ENCODE data around the gene QSER1.

Gene QSER1

GRCh38 chr11:33017478-33017877, 124.9 kb downstream of the QSER1 start:
- no peak overlapping the region for H3K4me3 ChIP-seq (ENCODE audit: low read depth, low read length)
- in situ Hi-C loops (cut with HindIII; ENCODE audit: low sequenced_read_pairs): no loop called here

GRCh38 chr11:33017965-33018364, 125.4 kb downstream of the QSER1 start:
- in situ Hi-C loops (cut with HindIII; ENCODE audit: low sequenced_read_pairs): no loop called here
- no peak for DNase-seq (ENCODE audit: low read depth, low spot score)
- H3K4me3 ChIP-seq (ENCODE audit: low read depth, low read length): no peak overlapping the region
- no peak for TF ChIP-seq CTCF (IDR thresholded peaks at IDR 0.05; ENCODE audit: low read depth, low read length)

More at GRCh38 chr11:33017478-33017877, 124.9 kb downstream of the QSER1 start:
- no peak for DNase-seq (ENCODE audit: low read depth, low spot score)
- TF ChIP-seq CTCF (IDR thresholded peaks at IDR 0.05; ENCODE audit: low read depth, low read length): no peak

- in situ Hi-C loops (cut with HindIII; ENCODE audit: low sequenced_read_pairs): no loop called here
- no peak for TF ChIP-seq CTCF (IDR thresholded peaks at IDR 0.05; ENCODE audit: low read depth, low read length)
- no peak overlapping the region for H3K4me3 ChIP-seq (ENCODE audit: low read depth, low read length)
- no peak for DNase-seq (ENCODE audit: low read depth, low spot score)
Observed at GRCh38 chr11:33018840-33019239, 126.2 kb downstream of the QSER1 start.

GRCh38 chr11:33021501-33021900, 128.9 kb downstream of the QSER1 start:
- in situ Hi-C loops (cut with HindIII; ENCODE audit: low sequenced_read_pairs): no loop called here
- H3K4me3 ChIP-seq (ENCODE audit: low read depth, low read length): no peak overlapping the region
- DNase-seq (ENCODE audit: low read depth, low spot score): no peak
- TF ChIP-seq CTCF (IDR thresholded peaks at IDR 0.05; ENCODE audit: low read depth, low read length): no peak

- in situ Hi-C loops (cut with HindIII; ENCODE audit: low sequenced_read_pairs): no loop called here
- no peak overlapping the region for H3K4me3 ChIP-seq (ENCODE audit: low read depth, low read length)
- TF ChIP-seq CTCF (IDR thresholded peaks at IDR 0.05; ENCODE audit: low read depth, low read length): no peak
- no peak for DNase-seq (ENCODE audit: low read depth, low spot score)
Observed at GRCh38 chr11:33021937-33022336, 129.3 kb downstream of the QSER1 start.

GRCh38 chr11:33025339-33025722, 132.7 kb downstream of the QSER1 start:
- TF ChIP-seq CTCF (IDR thresholded peaks at IDR 0.05; ENCODE audit: low read depth, low read length): no peak
- DNase-seq (ENCODE audit: low read depth, low spot score): no peak
- in situ Hi-C loops (cut with HindIII; ENCODE audit: low sequenced_read_pairs): no loop called here

GRCh38 chr11:33027233-33027632, 134.6 kb downstream of the QSER1 start:
- no peak for TF ChIP-seq CTCF (IDR thresholded peaks at IDR 0.05; ENCODE audit: low read depth, low read length)
- in situ Hi-C loops (cut with HindIII; ENCODE audit: low sequenced_read_pairs): no loop called here
- DNase-seq (ENCODE audit: low read depth, low spot score): no peak
- no peak overlapping the region for H3K4me3 ChIP-seq (ENCODE audit: low read depth, low read length)

More at GRCh38 chr11:33025339-33025722, 132.7 kb downstream of the QSER1 start:
- H3K4me3 ChIP-seq (ENCODE audit: low read depth, low read length): no peak overlapping the region

Data from astrocyte of the spinal cord (primary cell).